Activated CD8-positive, alpha-beta T cell treated with anti-CD3 and anti-CD28 coated beads, Interleukin-2, amount 10 ng/mL, durations not matched to agents 7 days and 5 days (primary cell): ENCODE results near the gene LRRC8E. TPM values are rescaled to one million over a fixed set of nuclear protein-coding genes. Genes with fewer than 3 reads are reported as not detected.

Source experiments
- ATAC-seq: fragments of 150-1000 bp; cut with Tn5 transposase; one replicate; pipeline ENCODE4 v1.10.0; 2021; ENCODE audit warnings: moderate library complexity
- CTCF ChIA-PET: fragments of 350-600 bp; sonication (Branson Sonifier 250); formaldehyde crosslinking; loops from one replicate; lab custom pipeline; 2021; ENCODE audit warnings: antibody characterized with exemption; lab: Charles Lee
- POLR2A ChIA-PET: fragments of 350-600 bp; sonication (Branson Sonifier 250); formaldehyde crosslinking; loops from one replicate; lab custom pipeline; 2021; ENCODE audit warnings: antibody characterized with exemption; lab: Charles Lee
- DNase-seq: peaks from one replicate; pipeline ENCODE4 v3.0.0-alpha.2; 2020
- H3K27ac Mint-ChIP-seq: one replicate; pipeline ENCODE4 v1.8.0; 2021; ENCODE audit warnings: mild to moderate bottlenecking, mixed read lengths
- H3K27me3 Mint-ChIP-seq: one replicate; pipeline ENCODE4 v1.8.0; 2021; ENCODE audit warnings: low read depth, mixed read lengths
- H3K36me3 Mint-ChIP-seq: one replicate; pipeline ENCODE4 v1.8.0; 2021; ENCODE audit warnings: low read depth, mixed read lengths
- H3K4me1 Mint-ChIP-seq: one replicate; pipeline ENCODE4 v1.8.0; 2021; ENCODE audit warnings: low read depth, mixed read lengths
- H3K4me3 Mint-ChIP-seq: one replicate; pipeline ENCODE4 v1.8.0; 2021; ENCODE audit warnings: mild to moderate bottlenecking, mixed read lengths
- H3K9me3 Mint-ChIP-seq: one replicate; pipeline ENCODE4 v1.8.0; 2022; ENCODE audit warnings: mixed read lengths; ENCODE audit not compliant: insufficient read depth
- total RNA-seq, 2 experiments: library from RNA; stranded (reverse); gene quantifications; one replicate each; pipeline ENCODE4 v1.2.3, GENCODE V29; 2021

Gene LRRC8E
- total RNA-seq, 2 experiments from 2014 or later: not detected

DNA sequence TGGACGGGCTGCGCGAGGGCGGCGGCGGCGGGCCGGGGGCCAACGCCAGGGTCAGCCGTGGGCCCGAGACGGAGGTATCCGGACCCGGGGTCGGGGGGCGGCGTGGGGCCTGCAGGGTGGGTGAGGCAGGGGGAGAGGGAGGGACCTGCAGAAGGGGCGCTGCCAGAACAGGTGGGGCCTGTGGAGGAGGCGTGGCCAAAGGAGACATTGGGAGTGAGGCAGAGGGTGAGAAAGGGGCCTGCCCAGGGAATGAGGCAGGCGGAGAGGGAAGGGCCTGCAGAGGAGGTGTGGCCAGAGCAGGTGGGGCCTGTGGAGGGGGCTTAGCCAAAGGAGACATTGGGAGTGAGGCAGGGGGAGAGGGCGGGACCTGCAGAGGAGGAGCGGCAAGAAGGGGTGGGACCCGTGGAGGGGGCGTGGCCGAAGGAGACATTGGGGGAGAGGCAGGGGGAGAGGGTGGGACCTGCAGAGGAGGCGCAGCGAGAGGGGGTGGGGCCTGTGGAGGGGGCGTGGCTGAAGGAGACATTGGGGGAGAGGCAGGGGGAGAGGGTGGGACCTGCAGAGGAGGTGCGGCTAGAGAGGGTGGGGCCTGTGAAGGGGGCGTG lies 18.3 kb upstream of the LRRC8E start:
- ChIA-PET CTCF (interaction anchor here (0.6 to 2.0 kb wide), 36 partner anchors 7 to 607 kb away, joined by 3 to 40 read pairs (median 5); partner anchors contain the start of genes LRRC8E, MAP2K7, MCOLN1 and PET100), POLR2A (interaction anchor here (1.5 kb wide), 1 partner anchor 73 kb away, joined by 5 read pairs; the partner anchor contains the start of gene TIMM44)
- Mint-ChIP-seq H3K36me3 (no peaks in the 10 kb centered on the region), H3K4me1 (peaks cover 47% of the 10 kb centered on the region), H3K27ac (no peak overlapping the region), H3K27me3 (peaks cover 48% of the 10 kb centered on the region), H3K4me3 (peak overlapping the region; percentile 18), H3K9me3 (no peaks in the 10 kb centered on the region)
- ATAC-seq (peak; percentile 23), DNase-seq (peak; percentile 61)

DNA sequence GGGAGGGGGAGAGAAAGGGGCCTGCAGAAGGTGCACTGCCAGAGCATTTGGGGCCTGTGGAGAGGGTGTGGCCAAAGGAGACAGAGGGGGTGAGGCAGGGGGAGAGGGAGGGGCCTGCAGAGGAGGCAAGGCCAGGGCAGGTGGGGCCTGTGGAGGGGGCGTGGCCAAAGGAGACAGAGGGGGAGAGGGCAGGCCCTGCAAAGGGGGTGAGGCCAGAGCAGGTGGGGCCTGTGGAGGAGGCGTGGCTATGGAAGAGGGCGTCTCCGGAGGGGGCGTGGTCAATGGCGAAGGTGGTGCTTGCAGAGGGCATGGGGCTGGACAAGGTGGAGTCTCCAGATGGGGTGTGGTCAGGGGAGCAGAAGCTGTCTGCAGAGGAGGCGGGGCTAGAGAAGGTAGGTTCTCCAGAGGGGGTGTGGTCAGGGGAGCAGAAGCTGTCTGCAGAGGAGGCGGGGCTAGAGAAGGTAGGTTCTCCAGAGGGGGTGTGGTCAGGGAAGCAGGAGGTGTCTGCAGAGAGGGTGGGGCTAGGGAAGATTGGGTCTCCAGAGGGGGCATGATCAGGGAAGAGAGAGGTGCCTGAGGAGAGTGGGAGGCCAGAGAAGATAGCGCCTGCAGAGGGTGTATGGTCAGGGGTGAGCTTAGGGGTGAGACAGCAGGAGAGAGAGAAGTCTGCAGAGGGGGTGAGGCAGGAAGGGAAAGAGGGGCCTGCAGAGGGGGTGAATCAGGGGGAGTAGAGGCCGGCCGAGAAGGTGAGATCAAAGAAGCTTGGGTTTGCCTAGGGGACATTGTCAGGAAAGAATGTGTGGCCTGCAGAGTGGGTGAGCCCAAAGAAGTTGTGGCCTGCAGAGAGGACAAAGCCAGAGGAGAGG lies 17.5 kb upstream of the LRRC8E start:
- Mint-ChIP-seq H3K36me3 (no peaks in the 10 kb centered on the region), H3K4me1 (peaks cover 43% of the 10 kb centered on the region), H3K9me3 (no peaks in the 10 kb centered on the region), H3K27ac (peak overlapping the region; percentile 11), H3K27me3 (peaks cover 42% of the 10 kb centered on the region), H3K4me3 (peak overlapping the region; percentile 15)
- ChIA-PET POLR2A (no interaction called here), CTCF (no interaction called here)
- peak; percentile 73 for DNase-seq
- no peak for ATAC-seq

DNA sequence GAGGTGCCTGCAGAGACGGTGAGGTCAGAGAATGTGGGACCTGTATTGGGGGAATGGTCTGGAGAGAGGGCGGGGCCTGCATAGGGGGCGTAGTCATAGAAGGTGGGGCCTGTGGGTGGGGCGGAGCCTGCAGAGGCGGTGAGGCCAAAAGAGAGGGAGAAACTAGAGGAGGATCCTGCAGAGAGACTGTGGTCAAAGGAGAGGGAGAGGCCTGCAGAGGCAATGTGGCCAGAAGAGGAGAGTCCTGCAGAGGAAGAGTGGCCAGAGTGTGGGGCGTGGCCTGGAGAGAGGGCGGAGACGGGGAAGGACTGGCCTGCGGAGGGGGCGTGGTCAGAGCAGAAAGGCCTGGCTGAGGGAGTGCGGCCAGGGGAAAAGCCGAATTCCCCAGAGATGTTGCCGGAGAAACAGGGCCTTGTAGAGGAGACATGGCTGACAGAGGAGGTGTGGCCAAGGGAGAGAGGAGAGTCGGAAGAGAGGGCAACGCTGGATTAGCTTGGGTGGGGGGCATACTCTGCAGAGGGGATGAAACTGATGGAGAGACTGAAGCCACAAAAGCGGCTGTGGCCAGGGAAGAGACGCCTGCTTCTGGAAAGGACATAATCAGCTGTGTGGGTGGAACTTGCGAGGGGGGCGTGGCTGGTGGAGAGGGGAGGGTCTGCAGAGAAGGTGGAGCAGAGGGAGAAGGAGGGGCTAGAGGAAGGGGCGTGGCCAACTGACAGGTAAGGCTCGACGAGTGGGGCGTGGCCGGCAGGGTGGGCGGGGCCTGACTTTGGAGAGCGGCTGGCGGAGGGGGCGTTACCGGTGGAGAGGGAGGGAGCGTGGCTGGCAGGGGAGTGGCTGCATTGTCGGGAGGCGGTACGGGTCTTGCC lies 16.6 kb upstream of the LRRC8E start:
- H3K36me3 Mint-ChIP-seq: no peaks in the 10 kb centered on the region

DNA sequence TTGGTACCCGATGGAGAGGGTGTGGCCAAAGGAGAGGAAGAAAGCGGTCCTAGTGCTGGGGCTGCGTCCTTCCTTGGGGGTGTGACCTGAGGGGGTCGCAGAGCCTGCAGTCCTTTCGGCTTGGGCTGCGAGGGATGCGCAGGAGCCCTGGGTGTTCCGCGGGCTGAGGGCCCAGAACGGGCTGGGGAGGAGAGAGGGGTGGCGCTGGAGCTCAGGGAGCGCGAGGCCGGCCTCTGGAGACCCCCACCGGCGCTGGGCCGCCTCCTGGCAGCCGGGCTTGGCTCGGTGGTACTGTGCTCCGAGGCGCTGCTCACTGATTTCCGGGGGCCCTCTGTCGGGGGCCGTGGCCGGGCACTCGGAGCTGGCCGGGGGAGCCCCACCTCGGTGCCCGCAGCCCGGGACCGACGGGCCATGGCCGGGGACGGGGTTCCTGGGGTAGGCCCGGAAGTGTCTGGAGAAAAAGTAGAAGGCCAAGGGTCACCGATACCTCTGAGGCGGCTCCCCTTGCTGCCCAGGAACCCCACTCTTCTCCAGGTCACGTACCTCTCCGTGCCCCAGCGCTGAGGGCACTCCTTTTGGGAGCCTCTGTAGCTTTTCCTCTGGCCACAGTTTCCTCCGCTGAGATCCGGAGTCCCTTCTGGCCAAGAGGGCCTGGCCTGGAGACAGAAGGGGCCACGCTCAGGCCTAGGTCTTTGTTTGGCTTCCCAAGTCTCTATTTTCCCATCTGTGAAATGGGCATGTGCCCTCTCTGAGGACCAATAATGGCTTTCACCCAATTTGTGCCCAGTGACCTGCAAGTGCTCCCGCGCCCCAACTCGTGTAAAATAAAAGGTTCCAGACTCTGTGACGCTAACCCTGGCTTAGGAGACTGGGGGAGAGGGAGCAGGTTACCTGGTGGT lies 15.8 kb upstream of the LRRC8E start:
- Mint-ChIP-seq H3K4me1 (peaks cover 43% of the 10 kb centered on the region), H3K36me3 (no peaks in the 10 kb centered on the region), H3K27me3 (peaks cover 31% of the 10 kb centered on the region), H3K27ac (no peak overlapping the region), H3K4me3 (no peak overlapping the region), H3K9me3 (no peaks in the 10 kb centered on the region)
- DNase-seq (no peak), ATAC-seq (no peak)
- POLR2A ChIA-PET: no interaction called here
- CTCF ChIA-PET: no interaction called here

More for the DNA sequence above, 16.6 kb upstream of the LRRC8E start:
- H3K27ac Mint-ChIP-seq: peak overlapping the region; percentile 11
- ChIA-PET POLR2A (no interaction called here), CTCF (no interaction called here)
- peak overlapping the region; percentile 15 for H3K4me3 Mint-ChIP-seq
- ATAC-seq: peak; percentile 2
- H3K27me3 Mint-ChIP-seq: peaks cover 40% of the 10 kb centered on the region
- H3K4me1 Mint-ChIP-seq: peaks cover 43% of the 10 kb centered on the region
- DNase-seq: peak; percentile 89
- H3K9me3 Mint-ChIP-seq: no peaks in the 10 kb centered on the region

DNA sequence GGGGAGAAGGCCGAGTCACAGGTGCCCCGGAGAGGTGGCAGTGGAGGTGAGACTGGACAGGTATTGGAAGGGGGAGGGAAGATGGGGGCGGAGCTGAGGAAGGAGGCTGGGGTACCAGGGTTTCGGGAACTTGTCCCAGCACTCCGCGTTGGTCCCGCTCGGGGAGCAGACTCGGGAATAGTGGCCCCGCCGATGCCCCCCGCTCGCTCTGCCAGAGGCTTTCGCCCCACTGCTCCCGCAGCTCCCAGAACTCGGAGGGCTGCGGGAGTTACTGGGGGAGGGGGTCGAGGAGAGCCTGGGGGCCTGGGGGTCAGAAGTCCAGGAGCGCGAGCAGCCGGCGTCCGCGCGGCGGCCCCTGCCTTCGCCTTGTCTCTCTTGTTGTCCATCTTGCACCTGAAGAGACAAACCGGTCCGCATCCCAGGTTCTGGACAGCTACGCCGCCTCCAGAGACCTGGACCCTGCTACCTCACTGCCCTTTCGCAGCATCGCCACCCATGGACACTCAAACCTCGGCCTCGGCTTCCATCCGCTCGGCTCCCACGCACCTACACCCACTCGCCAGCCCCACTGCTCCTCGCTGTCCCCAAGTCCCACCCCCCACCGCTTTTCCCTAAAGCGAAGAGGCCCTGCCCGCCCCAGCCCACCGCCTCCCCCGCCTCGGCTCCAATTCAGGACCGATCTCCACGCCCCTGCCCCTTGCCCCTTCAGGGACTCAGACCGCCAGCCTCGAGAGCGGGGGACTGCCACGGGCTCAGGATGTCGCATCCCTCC lies 14.8 kb upstream of the LRRC8E start:
- no peak for ATAC-seq
- Mint-ChIP-seq H3K27me3 (peaks cover 29% of the 10 kb centered on the region), H3K27ac (no peak overlapping the region), H3K4me1 (peaks cover 39% of the 10 kb centered on the region), H3K4me3 (peak overlapping the region; percentile 43), H3K9me3 (no peaks in the 10 kb centered on the region), H3K36me3 (no peaks in the 10 kb centered on the region)
- ChIA-PET CTCF (no interaction called here), POLR2A (no interaction called here)
- no peak for DNase-seq

DNA sequence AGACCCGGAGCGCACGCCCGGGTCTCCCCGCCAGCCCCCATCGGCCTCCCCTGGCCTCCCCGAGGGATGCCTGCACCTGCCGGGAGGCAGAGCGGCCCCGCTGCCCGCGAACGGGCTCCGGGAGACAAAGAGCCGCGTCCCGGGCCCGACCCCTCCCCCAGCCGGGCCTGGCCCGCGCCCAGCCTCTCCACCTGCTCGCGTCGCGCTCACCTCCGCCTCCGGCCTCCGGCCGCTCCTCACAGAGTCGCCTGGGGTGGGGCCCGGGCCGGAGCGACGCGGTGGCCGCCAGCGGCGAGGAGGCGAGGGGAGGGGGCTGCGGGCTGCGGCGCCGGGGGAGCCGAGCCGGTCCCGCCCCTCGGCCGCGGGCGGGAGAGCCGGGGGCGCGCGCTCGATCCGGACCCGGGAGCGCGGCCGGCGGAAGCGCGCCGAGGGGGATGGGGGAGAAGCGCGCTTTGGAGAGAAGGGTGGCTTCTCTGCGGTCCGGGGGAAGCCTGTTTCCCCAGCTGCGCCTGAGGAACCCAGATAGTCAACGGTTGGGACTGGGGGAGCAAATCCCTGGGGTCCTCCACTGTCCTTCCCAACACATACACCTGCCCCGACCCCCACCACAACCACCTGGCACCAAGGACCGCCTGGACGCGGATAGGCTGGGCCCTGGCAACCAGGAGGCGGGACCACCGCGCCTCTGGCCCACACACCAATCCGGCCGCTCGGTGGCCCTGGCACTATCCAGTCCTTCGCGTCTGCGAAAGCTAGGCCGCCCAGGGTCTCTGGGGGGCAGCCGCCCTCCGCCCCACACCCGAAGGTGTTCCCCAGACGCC lies 14.0 kb upstream of the LRRC8E start, which contains the start of gene PRR36:
Gene PRR36, minus strand, starts transcription at position 315 of the 821 bp plus-strand sequence. CDS start 701 bp downstream, outside the sequence.
- no peak within 1 kb of the TSS for H3K27ac Mint-ChIP-seq
- CTCF ChIA-PET: no interaction called here
- peak within 1 kb of the TSS; percentile 43 for H3K4me3 Mint-ChIP-seq
- ATAC-seq (no peak), DNase-seq (no peak)
- POLR2A ChIA-PET: no interaction called here
- peaks cover 29% of the 10 kb centered on the region for H3K27me3 Mint-ChIP-seq
- H3K36me3 Mint-ChIP-seq: no peaks in the 10 kb centered on the region
- peaks cover 34% of the 10 kb centered on the region for H3K4me1 Mint-ChIP-seq
- H3K9me3 Mint-ChIP-seq: no peaks in the 10 kb centered on the region

DNA sequence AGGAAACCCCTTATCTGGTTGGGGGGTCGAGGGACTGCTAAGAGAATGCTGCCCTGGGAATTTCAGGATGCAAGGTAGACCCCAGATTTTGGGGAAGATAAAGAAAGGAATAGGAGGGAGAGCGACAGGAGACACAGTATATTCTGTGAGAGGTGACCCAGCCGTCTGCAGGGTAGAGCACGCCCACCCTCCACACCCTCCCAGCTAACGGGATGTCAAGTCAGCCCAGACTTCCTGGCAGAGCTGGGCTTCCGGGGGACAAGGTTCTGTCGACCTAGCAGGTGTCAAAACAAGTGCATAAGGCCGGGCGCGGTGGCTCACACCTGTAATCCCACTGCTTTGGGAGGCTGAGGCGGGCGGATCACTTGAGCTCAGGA lies 13.4 kb upstream of the LRRC8E start:
- DNase-seq (no peak), ATAC-seq (no peak)
- H3K27me3 Mint-ChIP-seq: peaks cover 29% of the 10 kb centered on the region
- peak overlapping the region; percentile 22 for H3K4me3 Mint-ChIP-seq
- CTCF ChIA-PET: no interaction called here
- POLR2A ChIA-PET: no interaction called here
- H3K36me3 Mint-ChIP-seq: no peaks in the 10 kb centered on the region
- H3K9me3 Mint-ChIP-seq: no peaks in the 10 kb centered on the region
- no peak overlapping the region for H3K27ac Mint-ChIP-seq
- peaks cover 34% of the 10 kb centered on the region for H3K4me1 Mint-ChIP-seq

DNA sequence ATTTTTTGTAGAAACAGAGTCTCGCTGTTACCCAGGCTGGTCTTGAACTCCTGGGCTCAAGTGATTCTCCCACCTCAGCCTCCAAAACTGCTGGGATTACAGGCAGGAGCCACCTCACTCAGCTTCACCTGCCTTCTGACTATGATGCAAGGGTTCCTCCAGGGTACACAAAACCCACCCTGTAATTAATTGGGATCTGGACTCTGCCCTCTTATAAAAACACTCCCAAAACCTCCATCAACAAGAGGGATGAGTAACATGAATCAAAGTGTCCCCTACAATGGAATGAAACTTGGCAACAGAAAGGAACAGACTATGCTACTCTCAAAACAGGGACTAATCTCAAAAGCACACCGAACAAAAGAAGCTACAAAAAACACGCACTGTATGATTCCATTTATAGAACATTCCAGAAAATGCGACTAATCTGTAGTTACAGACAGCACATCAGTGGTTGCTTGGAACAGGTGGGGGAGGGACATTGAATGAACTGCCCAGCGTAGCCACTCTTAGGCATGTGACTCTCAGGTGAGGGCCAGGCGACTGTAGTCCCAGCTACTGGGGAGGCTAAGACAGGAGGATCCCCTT lies 11.0 kb upstream of the LRRC8E start:
- DNase-seq (no peak), ATAC-seq (no peak)
- Mint-ChIP-seq H3K9me3 (no peaks in the 10 kb centered on the region), H3K36me3 (no peaks in the 10 kb centered on the region), H3K27me3 (peaks cover 17% of the 10 kb centered on the region), H3K27ac (no peak overlapping the region), H3K4me1 (peaks cover 14% of the 10 kb centered on the region), H3K4me3 (no peak overlapping the region)
- ChIA-PET CTCF (interaction anchor here (1.4 kb wide), 1 partner anchor 8 kb away, joined by 4 read pairs; no protein-coding TSS in a partner anchor), POLR2A (interaction anchor here (0.6 to 1.6 kb wide), 2 partner anchors 14 to 21 kb away, joined by 4 read pairs; no protein-coding TSS in a partner anchor)

DNA sequence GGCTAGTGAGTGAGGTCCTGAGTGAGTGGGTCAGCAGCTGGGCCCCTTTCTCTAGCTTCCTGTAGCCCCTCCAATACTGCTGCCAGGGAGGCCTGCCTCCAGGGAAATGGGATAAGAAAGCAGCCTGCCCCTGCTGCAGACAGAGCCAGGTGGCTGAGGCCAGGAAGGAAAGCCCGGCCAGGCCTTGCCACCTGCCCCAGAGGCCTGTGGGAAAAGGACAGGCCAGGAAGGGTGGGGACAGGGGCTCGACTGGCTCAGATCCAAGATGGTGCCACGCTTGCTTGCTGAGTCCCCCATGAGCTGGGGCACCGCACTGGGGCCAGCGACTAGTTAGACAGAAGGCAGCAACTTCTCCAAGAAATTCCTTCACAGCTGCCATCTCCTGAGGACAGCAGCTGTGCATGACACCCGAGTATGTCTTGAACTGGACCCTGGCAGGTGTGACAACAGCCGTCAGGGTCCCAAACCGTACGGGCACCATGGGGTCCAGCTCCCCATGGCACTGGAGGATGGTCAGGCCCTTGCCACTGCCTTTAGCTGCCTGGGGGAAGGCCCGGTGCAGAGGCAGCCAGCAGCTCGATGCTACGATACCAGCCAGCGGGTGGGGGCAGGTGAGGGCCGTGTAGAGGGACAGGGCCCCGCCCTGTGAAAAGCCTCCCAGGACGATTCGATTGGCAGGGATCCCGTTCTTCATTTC lies 9.1 kb upstream of the LRRC8E start:
- Mint-ChIP-seq H3K4me3 (no peak overlapping the region), H3K9me3 (no peaks in the 10 kb centered on the region), H3K36me3 (no peaks in the 10 kb centered on the region), H3K4me1 (peaks cover 6% of the 10 kb centered on the region), H3K27me3 (peaks cover 7% of the 10 kb centered on the region), H3K27ac (no peak overlapping the region)
- ATAC-seq (no peak), DNase-seq (no peak)
- ChIA-PET CTCF (interaction anchor here (1.6 kb wide), 1 partner anchor 10 kb away, joined by 12 read pairs; no protein-coding TSS in a partner anchor), POLR2A (interaction anchor here (1.0 kb wide), 1 partner anchor 8 kb away, joined by 3 read pairs; no protein-coding TSS in a partner anchor)
